Measurements from ENCODE around the gene ZNF302. TPM values are rescaled to one million over a fixed set of nuclear protein-coding genes. Genes with fewer than 3 reads are reported as not detected.

Gene ZNF302
- total RNA-seq, 1 experiment from 2014 or later = 23.3 TPM

- no CpG with 5 or more reads among the region's 3 CpGs for WGBS (ENCODE audit: extremely low coverage, insufficient read length, low lambda C conversion rate)
- Histone ChIP-seq H3K27me3 (ENCODE audit: insufficient read depth, low read length) (no peaks in the 10 kb centered on the region), H3K56ac (ENCODE audit: insufficient read length, low read depth, low read length) (no peak overlapping the region), H3T11ph (ENCODE audit: low read length) (no peak overlapping the region), H3K9me3 (ENCODE audit: control insufficient read depth, low read depth, low read length) (no peaks in the 10 kb centered on the region), H3K18ac (ENCODE audit: insufficient read length, low read depth, low read length) (no peak overlapping the region), H2BK15ac (ENCODE audit: low read depth, low read length) (no peak overlapping the region), H3K4me1 (ENCODE audit: insufficient read depth, low read length) (peaks cover 4% of the 10 kb centered on the region; the same call in 1 of the 2 replicates), H2AFZ (ENCODE audit: low read length) (no peak overlapping the region), H3K9ac (ENCODE audit: extremely low read depth, insufficient read length, low read length) (no peak overlapping the region), H2BK120ac (ENCODE audit: low read depth, low read length, poor library complexity, severe bottlenecking) (no peak overlapping the region), H3K4ac (ENCODE audit: low read depth, low read length) (no peak overlapping the region), H3K23ac (ENCODE audit: insufficient read length, low read depth, low read length) (no peak overlapping the region), H3K23me2 (ENCODE audit: insufficient read length, low read depth, low read length, poor library complexity, severe bottlenecking) (peaks cover 18% of the 10 kb centered on the region), H3K27ac (ENCODE audit: insufficient read length, low read depth, low read length) (no peak overlapping the region), H3K79me1 (ENCODE audit: insufficient read depth, low read depth, low read length, poor library complexity, severe bottlenecking) (no peaks in the 10 kb centered on the region), H4K91ac (ENCODE audit: insufficient read length, low read depth, low read length) (no peak overlapping the region), H2BK20ac (ENCODE audit: low read depth, low read length, poor library complexity, severe bottlenecking) (no peak overlapping the region), H3K79me2 (ENCODE audit: insufficient read depth, low read length) (no peaks in the 10 kb centered on the region), H4K20me1 (ENCODE audit: control insufficient read depth, insufficient read depth, insufficient read length) (no peaks in the 10 kb centered on the region), H4K8ac (replicated peaks; ENCODE audit: insufficient read length, low read depth, low read length) (no peak overlapping the region), H3K14ac (ENCODE audit: insufficient read depth, low read length) (no peak overlapping the region), H2AK5ac (ENCODE audit: insufficient read length, low read length) (no peak overlapping the region), H3K4me2 (ENCODE audit: insufficient read depth, insufficient read length, low read length) (no peak overlapping the region), H2BK12ac (ENCODE audit: insufficient read length, low read depth, low read length) (no peak overlapping the region), H4K5ac (ENCODE audit: insufficient read length, low read depth, low read length) (no peak overlapping the region), H2BK5ac (ENCODE audit: insufficient read length, low read length) (no peak overlapping the region)
- Mint-ChIP-seq H3K27me3 (ENCODE audit: low read depth) (peaks cover 25% of the 10 kb centered on the region), H3K4me3 (no peak overlapping the region), H3K27ac (no peak overlapping the region), H3K9me3 (peaks cover 16 to 27% of the 10 kb centered on the region in 2 experiments), H3K36me3 (ENCODE audit: insufficient read depth in 1 of 3, low read depth in 3 of 3) (peaks cover 16 to 20% (median 19%) of the 10 kb centered on the region in 3 experiments), H3K4me1 (peaks cover 11 to 12% of the 10 kb centered on the region in 2 experiments)
- TF ChIP-seq CTCF (conservative IDR thresholded peaks at IDR 0.05) = no peak
- no peak for DNase-seq
These were observed 2.2 kb upstream of the ZNF302 start for GRCh38 chr19:34675250-34675649.

Measured in H9 (cell line).